AG10803 (cell line): Measurements from ENCODE around the gene TAS2R16.

ENCODE experiments used
- DNase-seq: peaks from one replicate; pipeline ENCODE4 v3.0.0; 2010; ENCODE audit warnings: low read depth
- H3K4me3 ChIP-seq: 2 replicates; pipeline ENCODE4 v1.5.1; 2011; ENCODE audit warnings: mild to moderate bottlenecking, low read length, control low read depth
- TF ChIP-seq, protein P1 (sequence below): conservative IDR thresholded peaks from 2 replicates; pipeline ENCODE4 v1.5.1; 2011; ENCODE audit warnings: mild to moderate bottlenecking, low read length, control low read depth, inconsistent platforms

The TAS2R16 gene

GRCh38 chr7:123003539-123004126, 8.1 kb upstream of the TAS2R16 start:
- TF ChIP-seq, protein P1, sequence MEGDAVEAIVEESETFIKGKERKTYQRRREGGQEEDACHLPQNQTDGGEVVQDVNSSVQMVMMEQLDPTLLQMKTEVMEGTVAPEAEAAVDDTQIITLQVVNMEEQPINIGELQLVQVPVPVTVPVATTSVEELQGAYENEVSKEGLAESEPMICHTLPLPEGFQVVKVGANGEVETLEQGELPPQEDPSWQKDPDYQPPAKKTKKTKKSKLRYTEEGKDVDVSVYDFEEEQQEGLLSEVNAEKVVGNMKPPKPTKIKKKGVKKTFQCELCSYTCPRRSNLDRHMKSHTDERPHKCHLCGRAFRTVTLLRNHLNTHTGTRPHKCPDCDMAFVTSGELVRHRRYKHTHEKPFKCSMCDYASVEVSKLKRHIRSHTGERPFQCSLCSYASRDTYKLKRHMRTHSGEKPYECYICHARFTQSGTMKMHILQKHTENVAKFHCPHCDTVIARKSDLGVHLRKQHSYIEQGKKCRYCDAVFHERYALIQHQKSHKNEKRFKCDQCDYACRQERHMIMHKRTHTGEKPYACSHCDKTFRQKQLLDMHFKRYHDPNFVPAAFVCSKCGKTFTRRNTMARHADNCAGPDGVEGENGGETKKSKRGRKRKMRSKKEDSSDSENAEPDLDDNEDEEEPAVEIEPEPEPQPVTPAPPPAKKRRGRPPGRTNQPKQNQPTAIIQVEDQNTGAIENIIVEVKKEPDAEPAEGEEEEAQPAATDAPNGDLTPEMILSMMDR = no peak
- H3K4me3 ChIP-seq = no peak overlapping the region

DNA sequence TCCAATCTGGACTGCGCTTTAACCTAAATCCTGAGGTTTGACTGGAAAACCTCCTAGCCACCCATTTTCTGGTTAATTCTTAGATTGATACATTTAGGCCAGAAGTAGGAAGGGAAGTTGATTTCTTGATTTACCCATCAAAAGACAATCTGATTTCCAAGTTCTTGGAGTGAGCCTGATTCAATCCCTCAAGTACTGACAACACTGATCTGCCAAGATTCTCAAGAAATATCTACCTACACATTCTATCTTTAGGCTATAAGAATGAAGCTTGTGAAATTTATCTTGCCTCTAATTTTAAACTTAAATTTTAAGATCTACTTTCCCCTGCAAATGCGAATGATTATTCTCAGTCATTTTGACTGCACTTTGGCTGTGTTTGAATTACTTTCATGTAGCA, 5.9 kb downstream of the TAS2R16 start:
- TF ChIP-seq, protein P1 = no peak
- no peak for DNase-seq

More at GRCh38 chr7:123003539-123004126, 8.1 kb upstream of the TAS2R16 start:
- DNase-seq = no peak

DNA sequence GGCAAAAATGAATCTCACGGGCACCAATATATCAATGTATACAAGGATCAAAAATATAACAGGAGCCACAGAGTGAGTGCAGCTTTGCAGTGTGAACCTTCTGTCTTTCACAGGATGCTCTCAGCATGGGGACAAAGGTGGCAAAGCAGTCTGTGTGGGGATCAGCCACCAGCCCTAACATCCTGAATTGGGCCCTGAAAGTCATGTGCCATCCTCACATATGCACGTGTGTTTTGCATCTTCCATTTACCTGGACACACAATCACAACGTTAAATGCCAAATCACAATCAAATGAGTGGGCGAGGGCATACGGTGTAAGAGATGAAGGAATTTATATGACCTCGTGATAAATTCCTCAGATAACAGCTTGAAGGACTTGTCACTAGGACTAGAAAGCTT, 6.5 kb downstream of the TAS2R16 start:
- TF ChIP-seq, protein P1 = no peak
- no peak for DNase-seq
- H3K4me3 ChIP-seq = no peak overlapping the region

More for the DNA sequence above, 5.9 kb downstream of the TAS2R16 start:
- H3K4me3 ChIP-seq = no peak overlapping the region

DNA sequence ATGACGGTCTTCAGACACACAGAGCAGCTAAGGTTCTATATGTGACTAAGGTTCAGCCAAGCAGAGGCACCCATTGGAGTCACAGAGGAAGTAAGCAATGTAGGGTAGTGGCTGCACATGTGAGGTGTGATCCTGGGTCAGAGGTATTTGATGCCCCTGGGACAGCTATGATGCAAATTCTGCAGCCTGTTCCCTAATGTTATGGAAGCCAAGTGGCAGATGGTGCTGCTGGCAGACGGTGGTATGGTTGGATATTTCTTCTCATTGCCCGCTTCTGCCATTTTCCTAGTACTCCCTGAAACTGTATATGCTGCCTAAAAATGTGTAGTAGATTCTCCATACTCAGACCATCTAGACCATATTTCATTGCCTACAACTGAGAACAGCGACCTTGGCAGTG, 7.2 kb downstream of the TAS2R16 start:
- TF ChIP-seq, protein P1 = no peak
- H3K4me3 ChIP-seq = no peak overlapping the region

GRCh38 chr7:122987463-122987862, 8.0 kb downstream of the TAS2R16 start:
- H3K4me3 ChIP-seq = no peak overlapping the region
- no peak for DNase-seq
- TF ChIP-seq, protein P1 = no peak

More for the DNA sequence above, 7.2 kb downstream of the TAS2R16 start:
- DNase-seq = no peak

GRCh38 chr7:122984021-122984420, 11.5 kb downstream of the TAS2R16 start:
- TF ChIP-seq, protein P1 = no peak
- no peak overlapping the region for H3K4me3 ChIP-seq
- no peak for DNase-seq

DNA sequence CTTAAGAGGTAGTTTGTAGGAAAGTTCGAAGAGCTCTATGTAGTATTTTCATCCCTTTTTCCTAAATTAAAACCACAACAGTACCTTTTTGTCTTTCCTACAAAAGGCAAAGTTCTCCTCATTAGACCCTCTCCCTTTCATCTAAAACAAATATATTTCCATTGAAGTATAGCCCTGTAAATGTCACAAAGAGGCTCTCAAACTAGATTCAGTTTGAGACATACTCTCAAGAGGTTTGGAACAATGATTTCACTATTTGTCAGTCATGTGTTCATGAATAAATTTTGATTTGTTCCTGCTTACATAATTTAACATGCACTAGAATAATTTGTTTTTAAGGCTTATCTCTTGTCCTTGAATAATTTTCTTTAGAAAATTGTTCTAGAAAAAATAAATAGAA, 12.2 kb downstream of the TAS2R16 start:
- DNase-seq = no peak
- TF ChIP-seq, protein P1 = no peak
- no peak overlapping the region for H3K4me3 ChIP-seq
